NCI-H1092 (cell line): ENCODE measurements around the gene MTX2.
"Not testable (repeated sequence)": the region's sequence is repeated elsewhere in the genome, so short reads cannot be mapped to it uniquely, and the experiment has no call there.

ENCODE experiments used
- DNase-seq: peaks from one replicate; lab custom pipeline; 2025; lab: John Stamatoyannopoulos, UW

Gene MTX2

DNA sequence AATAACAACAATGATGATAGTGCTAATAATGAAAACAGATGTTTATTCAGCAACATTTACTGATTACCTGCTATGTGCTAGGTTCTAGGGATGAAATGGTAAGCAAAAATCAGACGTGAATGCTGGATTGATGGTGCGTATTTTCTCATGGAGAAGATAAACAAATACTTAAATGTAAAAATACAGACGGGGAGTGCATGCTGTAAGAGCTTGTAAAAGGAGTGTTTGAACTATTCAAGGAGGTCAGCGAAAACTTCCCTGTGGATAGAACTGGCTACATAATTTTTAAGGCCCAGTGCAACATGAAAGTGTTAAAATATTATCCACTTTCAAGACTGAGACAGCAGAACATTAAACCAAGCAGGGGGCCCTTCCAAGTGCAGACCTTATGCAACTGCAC is 22.1 kb downstream of the MTX2 start:
- DNase-seq, result no peak

DNA sequence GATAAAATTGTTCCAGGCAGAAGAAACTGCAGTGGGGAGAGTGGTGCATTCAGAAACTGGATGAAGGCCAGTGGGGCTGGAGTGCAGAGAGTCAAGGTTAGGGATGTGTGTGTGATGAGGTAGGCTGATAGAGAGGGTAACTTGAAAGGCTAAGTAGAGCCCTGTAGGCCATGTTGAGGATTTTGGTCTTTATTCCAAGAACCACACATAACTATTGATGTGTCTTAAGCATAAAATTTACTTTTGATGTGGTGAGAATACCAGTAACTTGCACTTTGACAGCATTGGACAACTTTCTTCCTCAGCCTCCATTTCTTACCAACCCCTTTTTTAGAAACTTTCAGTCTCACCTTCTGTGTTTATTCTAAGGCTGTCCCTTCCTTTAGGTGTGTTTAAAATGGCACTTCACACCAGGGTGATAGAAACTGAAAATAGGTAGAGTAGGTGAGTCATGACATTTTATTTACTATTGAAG is 22.6 kb downstream of the MTX2 start:
- no peak for DNase-seq

DNA sequence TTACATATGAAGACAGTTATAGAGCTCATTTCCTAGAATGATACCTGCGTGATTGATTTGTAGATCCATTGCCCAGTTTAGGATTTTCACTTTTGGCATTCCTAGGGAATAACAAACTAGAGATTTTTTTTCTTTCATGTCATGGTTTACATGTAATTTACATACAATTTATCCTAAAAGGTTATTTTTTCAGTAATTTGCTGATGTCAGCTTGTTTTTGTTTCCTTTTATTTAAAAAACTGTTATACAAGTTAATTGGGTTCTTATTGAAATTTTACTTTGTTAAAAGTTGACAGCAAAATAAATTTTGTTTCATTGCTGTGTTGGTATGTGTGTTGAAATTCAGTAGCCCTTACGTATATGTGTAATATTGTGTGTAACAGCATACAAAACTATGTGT is 23.4 kb downstream of the MTX2 start:
- no peak for DNase-seq

- DNase-seq, result no peak
Observed at GRCh38 chr2:176293334-176293733, 24.1 kb downstream of the MTX2 start.

- DNase-seq, result no peak
Observed at GRCh38 chr2:176297067-176297466, 27.8 kb downstream of the MTX2 start.

DNA sequence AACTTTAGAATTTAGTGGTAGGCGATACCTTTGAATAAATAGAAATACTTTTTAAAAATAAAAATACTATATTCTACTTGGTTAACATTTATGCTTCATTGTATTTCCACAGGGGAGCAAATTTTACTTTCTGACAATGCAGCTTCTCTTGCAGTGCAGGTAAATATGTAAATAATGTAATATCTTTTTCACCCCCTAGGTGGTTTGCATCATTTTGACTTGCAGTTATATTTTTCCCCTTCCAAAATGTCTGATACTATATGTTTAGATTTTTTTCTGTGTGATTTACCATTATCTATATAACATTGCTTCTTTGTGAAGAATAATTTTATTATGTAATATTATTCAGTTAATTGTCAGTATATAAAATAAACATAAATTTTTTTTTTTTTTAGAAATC is 28.5 kb downstream of the MTX2 start:
- DNase-seq, result no peak

DNA sequence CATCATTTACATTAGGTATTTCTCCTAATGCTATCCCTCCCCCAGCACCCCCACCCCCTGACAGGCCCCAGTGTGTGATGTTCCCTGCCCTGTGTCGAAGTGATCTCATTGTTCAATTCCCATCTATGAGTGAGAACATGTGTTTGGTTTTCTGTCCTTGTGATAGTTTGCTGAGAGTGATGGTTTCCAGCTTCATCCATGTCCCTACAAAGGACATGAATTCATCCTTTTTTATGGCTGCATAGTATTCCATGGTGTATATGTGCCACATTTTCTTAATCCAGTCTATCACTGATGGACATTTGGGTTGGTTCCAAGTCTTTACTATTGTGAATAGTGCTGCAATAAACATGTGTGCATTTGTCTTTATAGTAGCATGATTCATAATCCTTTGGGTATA is 36.8 kb downstream of the MTX2 start:
- DNase-seq, result not testable (repeated sequence)

DNA sequence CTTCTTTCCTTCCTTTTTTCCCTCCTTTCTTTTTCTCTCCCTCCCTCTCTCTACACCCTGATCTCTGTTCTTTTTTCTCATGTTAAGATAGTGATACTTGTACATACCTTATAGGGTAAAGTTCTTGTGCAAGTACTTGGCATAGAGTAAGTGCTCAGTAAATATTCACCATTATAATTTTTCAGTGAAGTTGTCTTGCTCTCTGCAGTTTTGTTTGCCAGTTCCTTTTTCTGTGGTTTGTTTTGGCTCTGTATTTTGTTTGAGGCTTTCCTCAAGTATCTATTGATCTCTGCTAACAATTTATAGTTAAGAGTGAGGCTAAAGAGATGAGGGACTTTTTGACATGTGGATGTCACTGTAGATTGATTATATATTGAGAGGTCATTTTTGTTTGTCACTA is 48.0 kb downstream of the MTX2 start:
- no peak for DNase-seq

DNA sequence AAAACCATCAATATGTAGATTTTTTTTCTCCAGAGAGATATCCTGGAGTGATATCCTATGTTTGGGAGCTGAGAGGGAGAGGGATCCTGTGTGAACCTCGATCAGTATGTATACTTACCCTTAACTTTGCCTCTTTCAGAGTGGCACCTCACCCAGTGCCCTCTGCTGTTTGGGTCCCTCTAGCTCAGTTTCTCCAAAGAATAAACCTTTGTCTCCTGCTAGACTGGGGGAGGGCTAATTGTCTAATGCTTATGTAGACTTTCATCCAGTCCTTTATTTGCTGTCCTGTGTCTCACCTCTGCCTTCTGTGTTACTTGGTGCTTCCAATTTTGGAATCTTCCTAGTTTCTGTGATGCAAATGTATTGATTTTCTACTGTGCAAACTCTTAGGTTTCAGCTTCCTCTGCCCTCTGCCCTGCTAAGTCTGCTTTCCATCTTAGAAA is 48.4 kb downstream of the MTX2 start:
- no peak for DNase-seq

DNA sequence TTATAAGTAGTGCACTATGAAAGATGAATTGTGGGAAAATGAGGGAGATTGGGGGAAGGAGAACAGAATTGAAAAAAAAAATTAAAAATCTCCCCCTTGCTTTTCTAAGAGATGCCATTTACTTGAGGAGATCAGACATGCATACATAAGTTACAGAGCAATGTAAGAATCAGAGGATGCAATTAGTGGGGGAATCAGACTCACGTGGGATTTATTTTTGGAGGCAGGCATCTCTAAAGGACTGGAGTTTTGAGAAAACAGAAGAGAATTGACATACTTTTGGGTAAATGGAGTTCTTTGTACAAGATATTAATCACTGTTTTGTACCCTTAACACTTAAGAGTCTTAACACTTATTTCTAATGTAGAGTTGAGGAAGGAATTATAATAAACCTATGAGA is 52.7 kb downstream of the MTX2 start:
- no peak for DNase-seq

DNA sequence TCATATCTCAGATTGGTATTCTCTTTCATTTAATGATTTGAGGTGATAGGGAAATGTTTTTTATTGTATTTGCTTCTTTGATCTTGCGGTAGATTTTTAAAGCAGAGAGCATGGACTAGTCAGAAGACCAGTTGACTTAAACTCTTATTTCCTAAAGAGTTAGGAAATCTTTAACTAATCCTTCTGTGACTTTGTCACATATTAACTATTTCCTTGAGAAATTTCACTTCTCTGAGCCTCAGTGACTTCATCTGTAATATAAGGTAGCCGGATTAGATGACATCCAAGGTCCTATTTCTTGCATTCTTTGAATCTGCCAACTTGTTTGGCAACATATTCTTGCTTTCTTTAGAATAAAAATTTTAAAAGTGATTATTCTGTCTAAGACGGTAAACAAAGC is 55.6 kb downstream of the MTX2 start:
- DNase-seq, result no peak

GRCh38 chr2:176325732-176326131 is 56.5 kb downstream of the MTX2 start:
- DNase-seq, result no peak

GRCh38 chr2:176328149-176328548 is 58.9 kb downstream of the MTX2 start:
- no peak for DNase-seq

DNA sequence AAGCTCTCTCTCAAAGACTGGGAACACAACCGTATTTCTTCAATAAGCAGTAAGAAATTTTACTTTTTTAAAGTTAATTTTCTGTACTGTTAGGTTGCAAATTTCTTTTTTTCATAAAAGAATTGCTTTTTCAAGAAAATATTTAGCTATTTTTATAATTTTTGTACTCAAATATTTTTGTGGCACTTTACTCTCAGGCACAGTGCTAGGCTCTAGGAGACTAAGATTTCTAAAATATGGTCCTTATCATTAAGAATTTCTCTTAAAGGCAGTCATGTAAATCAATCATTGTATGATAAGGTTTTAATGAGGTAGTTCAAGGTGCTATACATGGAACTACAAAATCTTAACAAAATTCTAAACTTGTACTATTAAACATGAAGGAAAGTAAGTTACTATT is 61.4 kb downstream of the MTX2 start:
- no peak for DNase-seq

DNA sequence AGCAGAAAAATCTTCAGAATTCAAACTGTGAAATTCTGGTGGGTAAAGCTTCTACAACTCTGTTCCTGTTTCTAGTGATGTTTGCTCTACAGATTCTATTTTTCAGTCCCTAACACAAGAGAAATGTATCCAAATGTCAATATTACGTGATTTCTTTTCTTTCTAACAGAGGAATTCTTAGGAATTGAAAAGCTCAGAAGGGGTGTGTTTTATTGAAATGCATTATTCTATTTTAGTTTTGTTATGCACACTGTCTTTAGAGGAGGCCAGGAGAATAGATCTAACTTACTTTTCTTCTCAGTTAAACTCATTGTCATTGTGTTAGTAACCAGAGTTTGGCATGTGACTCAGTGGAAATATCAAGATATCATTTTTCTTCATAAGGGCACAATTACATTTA is 62.4 kb downstream of the MTX2 start:
- DNase-seq, result no peak

DNA sequence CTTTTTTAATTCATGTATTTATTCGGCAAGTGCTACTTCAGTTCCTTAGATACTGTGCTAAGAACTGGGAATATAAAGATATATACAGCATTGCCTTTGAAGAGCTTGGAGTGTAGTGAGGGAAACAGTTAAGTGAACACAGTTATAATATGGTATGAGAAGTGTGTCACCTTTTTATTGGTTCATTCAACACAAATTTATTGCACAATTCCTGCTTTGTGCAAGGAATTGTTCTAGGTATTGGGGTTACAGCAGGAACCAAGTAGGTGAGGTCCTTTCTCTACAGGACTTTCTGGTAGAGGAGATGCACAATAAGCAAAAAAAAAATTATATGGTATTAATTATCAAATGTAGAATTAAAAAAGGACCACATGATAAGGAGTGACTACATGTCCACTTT is 65.5 kb downstream of the MTX2 start:
- DNase-seq, result no peak

GRCh38 chr2:176338395-176338794 is 69.2 kb downstream of the MTX2 start:
- no peak for DNase-seq

- DNase-seq, result no peak
Observed at GRCh38 chr2:176339208-176339607, 70.0 kb downstream of the MTX2 start.

GRCh38 chr2:176356251-176356650 is 87.0 kb downstream of the MTX2 start:
- DNase-seq, result no peak

DNA sequence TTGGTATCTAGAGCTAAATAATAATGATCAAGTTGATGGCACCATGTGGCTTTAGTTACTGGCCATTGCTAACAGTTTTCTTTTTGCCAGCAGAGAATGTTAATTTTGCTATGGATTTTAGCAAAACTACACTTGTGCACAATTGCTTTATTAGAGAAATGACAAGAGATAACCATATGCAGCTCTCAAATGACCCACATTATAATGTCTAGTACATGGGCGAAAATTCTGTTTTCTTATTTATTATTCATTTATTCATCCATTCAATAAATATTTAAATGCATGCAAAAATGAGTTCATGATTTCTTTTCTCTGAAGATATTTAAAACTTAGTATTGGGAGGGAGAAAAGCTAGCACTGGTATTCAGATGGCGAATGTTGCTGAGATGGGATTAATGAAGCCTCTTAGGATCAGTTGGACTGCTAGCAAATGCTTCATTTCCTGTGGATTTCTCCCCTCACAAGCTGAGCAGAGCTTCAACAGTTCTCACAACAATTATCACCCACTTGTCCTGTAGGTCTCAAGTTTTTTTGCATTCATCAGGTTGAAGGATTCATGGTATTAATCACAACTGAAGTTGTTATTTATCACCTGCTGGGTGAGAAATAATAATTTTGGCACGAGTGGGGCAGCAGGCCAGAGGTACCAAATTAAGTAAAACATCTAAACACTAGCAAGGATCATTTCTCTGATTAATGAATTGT is 95.2 kb downstream of the MTX2 start:
- DNase-seq, result no peak

DNA sequence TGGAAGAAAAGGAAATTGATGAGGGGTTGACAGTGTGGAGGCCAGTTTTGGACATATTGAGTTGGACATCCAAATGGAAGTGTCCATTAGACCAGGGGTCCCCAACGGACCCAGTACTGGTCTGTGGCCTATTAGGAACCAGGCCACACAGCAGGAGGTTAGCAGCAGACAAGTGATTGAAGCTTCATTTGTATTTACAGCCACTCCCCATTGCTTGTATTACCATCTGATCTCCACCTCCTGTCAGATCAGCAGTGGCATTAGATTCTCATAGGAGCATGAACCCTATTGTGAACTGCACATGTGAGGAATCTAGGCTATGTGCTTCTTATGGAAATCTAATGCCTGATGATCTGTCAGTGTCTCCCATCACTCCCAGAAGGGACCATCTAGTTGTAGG is 99.1 kb downstream of the MTX2 start:
- no peak for DNase-seq

- DNase-seq, result no peak
Observed at GRCh38 chr2:176370467-176371171, 101.4 kb downstream of the MTX2 start.

GRCh38 chr2:176373155-176373554 is 103.9 kb downstream of the MTX2 start:
- DNase-seq, result not testable (repeated sequence)

DNA sequence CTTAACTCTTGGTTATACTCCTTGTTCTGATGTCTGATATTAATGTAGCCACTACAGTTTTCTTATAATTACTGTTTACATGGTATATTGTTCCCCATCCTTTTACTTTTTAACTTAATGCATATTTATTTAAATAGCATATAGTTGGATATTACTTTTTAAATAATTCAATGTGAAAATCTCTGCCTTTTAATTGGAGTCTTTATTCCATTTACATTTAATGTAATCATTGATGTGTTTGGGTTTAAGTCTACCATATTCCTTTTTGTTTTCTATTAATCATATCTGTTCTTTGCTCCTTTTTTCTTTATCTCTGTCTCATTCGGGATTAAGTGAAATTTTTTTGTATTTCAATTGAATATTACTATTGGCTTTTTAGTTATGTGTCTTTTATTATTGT is 109.1 kb downstream of the MTX2 start:
- DNase-seq, result no peak
